PC-3 (cell line): ENCODE data around the gene DOK5. TPM values are rescaled to one million over a fixed set of nuclear protein-coding genes. Genes with fewer than 3 reads are reported as not detected.

Source experiments
- ATAC-seq: fragments of 200-7000 bp; cut with Tn5 transposase; 2 replicates; pipeline ENCODE4 v1.9.1; 2020; ENCODE audit warnings: mild to moderate bottlenecking, moderate library complexity
- Bru-seq: library from RNA; stranded (reverse); fragments of 400-500 nt; gene quantifications from one replicate; lab custom pipeline; 2021; lab: Mats Ljungman, UMichigan
- BruChase-seq, 2 experiments: library from RNA; stranded (reverse); fragments of 400-500 nt; gene quantifications; one replicate each; lab custom pipeline; 2021; lab: Mats Ljungman, UMichigan
- BruUV-seq: library from RNA; stranded (reverse); fragments of 400-500 nt; replicated peaks from 2 replicates; lab custom pipeline; 2021; lab: Mats Ljungman, UMichigan
- CTCF ChIA-PET: fragments of 300-600 bp; sonication (Branson Sonifier 250); formaldehyde crosslinking; loops from one replicate; lab custom pipeline; 2022; ENCODE audit warnings: antibody characterized with exemption; lab: Charles Lee
- POLR2A ChIA-PET: fragments of 300-600 bp; sonication (Branson Sonifier 250); formaldehyde crosslinking; loops from one replicate; lab custom pipeline; 2022; ENCODE audit warnings: antibody characterized with exemption; ENCODE audit not compliant: unreplicated experiment; lab: Charles Lee
- DNase-seq: peaks from one replicate; pipeline ENCODE4 v3.0.0-alpha.2; 2015
- H2AFZ ChIP-seq: fragments of 300-600 bp; sonication (generic); 2 replicates; pipeline ENCODE4 v1.6.0; 2016; ENCODE audit warnings: antibody characterized with exemption, low read length
- H3F3A ChIP-seq: fragments of 300-600 bp; sonication (generic); one replicate; pipeline ENCODE4 v1.6.0; 2017; ENCODE audit warnings: antibody characterized with exemption, low read length, control low read depth, mild to moderate bottlenecking; ENCODE audit not compliant: unreplicated experiment
- H3K27ac ChIP-seq: fragments of 300-600 bp; sonication (generic); 2 replicates; pipeline ENCODE4 v1.5.1; 2016; ENCODE audit warnings: mild to moderate bottlenecking, low read length
- H3K27me3 ChIP-seq: fragments of 300-600 bp; sonication (generic); 2 replicates; pipeline ENCODE4 v1.6.1; 2016; ENCODE audit warnings: low read length, mixed read lengths
- H3K36me3 ChIP-seq: fragments of 300-600 bp; sonication (generic); 2 replicates; pipeline ENCODE4 v1.6.1; 2016; ENCODE audit warnings: low read depth, mixed run types, low read length, mixed read lengths
- H3K4me1 ChIP-seq: fragments of 300-600 bp; sonication (generic); 2 replicates; pipeline ENCODE4 v1.5.1; 2016; ENCODE audit warnings: low read length; ENCODE audit not compliant: insufficient read depth
- H3K4me2 ChIP-seq: fragments of 300-600 bp; sonication (generic); 2 replicates; pipeline ENCODE4 v1.6.0; 2016; ENCODE audit warnings: low read length
- H3K4me3 ChIP-seq: fragments of 300-600 bp; sonication (generic); 2 replicates; pipeline ENCODE4 v1.5.1; 2016; ENCODE audit warnings: mild to moderate bottlenecking, low read length, mixed read lengths
- H3K79me2 ChIP-seq: fragments of 300-600 bp; sonication (generic); 2 replicates; pipeline ENCODE4 v1.6.1; 2017; ENCODE audit warnings: low read length, mixed read lengths
- H3K9ac ChIP-seq: fragments of 300-600 bp; sonication (generic); 2 replicates; pipeline ENCODE4 v1.6.0; 2016; ENCODE audit warnings: mild to moderate bottlenecking, low read length
- H3K9me2 ChIP-seq: fragments of 300-600 bp; sonication (generic); replicated peaks from 2 replicates; pipeline ENCODE4 v1.6.1; 2016; ENCODE audit warnings: mixed run types, low read length, mixed read lengths
- H3K9me3 ChIP-seq: fragments of 300-600 bp; sonication (generic); 2 replicates; pipeline ENCODE4 v1.6.1; 2016; ENCODE audit warnings: low read length, mixed read lengths
- H4K20me1 ChIP-seq: fragments of 300-600 bp; sonication (generic); 2 replicates; pipeline ENCODE4 v1.6.1; 2016; ENCODE audit warnings: low read length, mixed read lengths
- CTCF ChIP-seq: fragments of 300-600 bp; sonication (generic); conservative IDR thresholded peaks from 2 replicates; pipeline ENCODE4 v1.5.1; 2017; ENCODE audit warnings: antibody characterized with exemption, low read depth, mild to moderate bottlenecking, low read length
- EZH2 ChIP-seq: fragments of 300-600 bp; sonication (generic); IDR thresholded peaks from one replicate; pipeline ENCODE4 v1.6.1; 2017; ENCODE audit warnings: antibody characterized with exemption, mild to moderate bottlenecking, low read length; ENCODE audit not compliant: unreplicated experiment
- EZH2phosphoT487 ChIP-seq: fragments of 300-600 bp; sonication (generic); IDR thresholded peaks from 2 replicates; pipeline ENCODE4 v1.6.1; 2018; ENCODE audit warnings: mild to moderate bottlenecking, antibody characterized with exemption, low read length, borderline replicate concordance
- intact Hi-C: fragments of 100-400 bp; cut with micrococcal nuclease; formaldehyde crosslinking; loops from 2 replicates; pipeline ENCODE4 v1.9.0; 2023
- long read RNA-seq: library from polyadenylated mRNA; unstranded; transcript quantifications from one replicate; pipeline ENCODE4 v2.0.0, GENCODE V29; 2021; ENCODE audit not compliant: unreplicated experiment
- total RNA-seq: library from RNA; depleted of rRNA; stranded (reverse); fragments of >200 nt; gene quantifications from 2 replicates; pipeline ENCODE4 v1.2.3, GENCODE V29; 2014; rRNA removed

The DOK5 gene
- not detected in 2 replicates for total RNA-seq
- Bru-seq, nascent RNA: not detected
- BruChase-seq, experiment 1, labeled RNA remaining after a 6-hour chase: percentile 0 among the genes with signal in this experiment
- BruChase-seq, experiment 2, labeled RNA remaining after a 2-hour chase: percentile 0 among the genes with signal in this experiment
- long read RNA-seq: 0 reads

- Histone ChIP-seq H3K36me3 (no peaks in the 10 kb centered on the region), H3K4me2 (no peak within 1 kb of the TSS), H3F3A (no peaks in the 10 kb centered on the region), H3K4me3 (no peak within 1 kb of the TSS), H3K9ac (no peak within 1 kb of the TSS), H3K79me2 (no peaks in the 10 kb centered on the region), H3K27me3 (peaks cover 64% of the 10 kb centered on the region), H3K9me2 (no peaks in the 10 kb centered on the region), H3K27ac (no peak within 1 kb of the TSS), H3K4me1 (no peaks in the 10 kb centered on the region), H2AFZ (no peak within 1 kb of the TSS), H3K9me3 (peaks cover 7% of the 10 kb centered on the region; the same call in 1 of the 2 replicates), H4K20me1 (no peaks in the 10 kb centered on the region)
- no peak for TF ChIP-seq EZH2
- no peak for TF ChIP-seq CTCF
- no peak for TF ChIP-seq EZH2phosphoT487
- DNase-seq (no peak), ATAC-seq (no peak)
- BruUV-seq: no TSS peak
- CTCF ChIA-PET: no interaction called here
- POLR2A ChIA-PET: no interaction called here
- intact Hi-C loops: no loop called here
Measured at GRCh38 chr20:54475334-54476168, at the start of gene DOK5. Gene DOK5, plus strand, starts transcription at chr20:54475593. Its CDS starts 354 bp downstream, at chr20:54475947.

DNA sequence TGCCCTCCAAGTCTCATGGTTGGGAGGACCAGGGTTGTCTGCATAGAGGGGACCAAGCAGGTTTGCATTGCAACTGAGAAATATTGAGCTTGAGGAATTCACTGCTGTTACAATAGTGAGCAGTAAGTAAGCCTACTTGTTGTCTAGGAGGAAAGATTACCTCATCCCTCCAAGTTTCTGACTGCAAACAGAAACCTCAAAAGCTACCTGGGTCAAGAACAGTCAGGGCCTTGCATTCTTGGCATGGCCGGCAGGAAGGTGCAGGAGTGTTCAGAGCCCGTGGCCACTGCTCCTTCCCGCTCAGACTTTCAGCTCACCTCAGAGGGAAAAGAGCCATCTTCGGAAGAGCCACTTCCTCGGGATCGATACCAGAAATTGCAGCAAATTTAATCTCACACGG lies 46.0 kb upstream of the DOK5 start:
- Histone ChIP-seq H3K9ac (no peak overlapping the region), H3K4me1 (no peaks in the 10 kb centered on the region), H3K4me2 (no peak overlapping the region), H4K20me1 (no peaks in the 10 kb centered on the region), H3K27ac (no peak overlapping the region), H3K27me3 (peaks cover 20% of the 10 kb centered on the region; the same call in 1 of the 2 replicates), H3K4me3 (no peak overlapping the region), H3K9me3 (peaks cover 4% of the 10 kb centered on the region; the same call in 1 of the 2 replicates), H2AFZ (no peak overlapping the region), H3K79me2 (no peaks in the 10 kb centered on the region), H3F3A (no peaks in the 10 kb centered on the region), H3K9me2 (no peaks in the 10 kb centered on the region), H3K36me3 (no peaks in the 10 kb centered on the region)
- ATAC-seq: no peak
- ChIA-PET POLR2A (no interaction called here), CTCF (no interaction called here)
- BruUV-seq: no TSS peak
- DNase-seq: no peak
- TF ChIP-seq EZH2 (no peak), EZH2phosphoT487 (no peak), CTCF (no peak)
- intact Hi-C loops: no loop called here
